Thoracic aorta (tissue), 2 donors: ENCODE results near the gene CD276. TPM values are rescaled to one million over a fixed set of nuclear protein-coding genes. Genes with fewer than 3 reads are reported as not detected.

Source experiments
- ATAC-seq: fragments of 150-250 bp; one replicate; pipeline ENCODE4 v1.8.0; 2017; ENCODE audit warnings: low read depth; ENCODE audit not compliant: insufficient number of reproducible peaks, low FRiP score
- DNase-seq: peaks from one replicate; pipeline ENCODE4 v3.0.0-alpha.2; 2020; ENCODE audit warnings: low spot score
- H3K27ac ChIP-seq, 2 donors: fragments of 200-600 bp; sonication (generic); 1 replicate in 1 of 2; 2 replicates in 1 of 2; pipeline ENCODE4 v1.5.1; 2016; ENCODE audit warnings: mild to moderate bottlenecking in 2 of 2, moderate library complexity in 2 of 2
- H3K27me3 ChIP-seq: fragments of 200-600 bp; sonication (generic); replicated peaks from 2 replicates; pipeline ENCODE4 v1.6.0; 2016; ENCODE audit warnings: mild to moderate bottlenecking; ENCODE audit not compliant: insufficient read depth
- H3K36me3 ChIP-seq: fragments of 200-600 bp; sonication (generic); one replicate; pipeline ENCODE4 v1.5.1; 2016
- H3K4me1 ChIP-seq, 2 donors: fragments of 200-600 bp; sonication (generic); 1 replicate in 1 of 2; 2 replicates in 1 of 2; pipeline versions ENCODE4 v1.5.1 to v1.6.0; 2016; ENCODE audit warnings: low read depth in 2 of 2, mild to moderate bottlenecking in 1 of 2; ENCODE audit not compliant: control insufficient read depth in 1 of 2
- H3K4me3 ChIP-seq: fragments of 200-600 bp; sonication (generic); 2 replicates; pipeline ENCODE4 v1.5.1; 2016; ENCODE audit warnings: mild to moderate bottlenecking
- H3K9me3 ChIP-seq: fragments of 200-600 bp; sonication (generic); 2 replicates; pipeline ENCODE4 v1.5.1; 2016
- CTCF ChIP-seq: fragments of 200-600 bp; sonication (generic); IDR thresholded peaks from one replicate; pipeline ENCODE4 v1.5.1; 2019; ENCODE audit warnings: antibody characterized with exemption
- total RNA-seq, 2 donors: library from RNA; depleted of rRNA; stranded (reverse); fragments of >200 nt; gene quantifications; one replicate each; pipeline versions ENCODE4 v1.1.0 to v1.2.3, GENCODE V29; 2016

CD276 gene
- total RNA-seq, 2 donors from 2014 or later, result 47.4 to 67.6 TPM

- no peak for TF ChIP-seq CTCF
- no peak for ATAC-seq
- Histone ChIP-seq H3K4me3 (no peak overlapping the region), H3K9me3 (no peaks in the 10 kb centered on the region), H3K36me3 (no peaks in the 10 kb centered on the region), H3K27me3 (no peaks in the 10 kb centered on the region), H3K27ac (no peak overlapping the region), H3K4me1 (peaks cover 0 to 7% of the 10 kb centered on the region in 2 donors)
- DNase-seq, result no peak
These were observed 72.8 kb downstream of the CD276 start for GRCh38 chr15:73756947-73757513.

GRCh38 chr15:73757571-73757970, 73.4 kb downstream of the CD276 start:
- H3K36me3 ChIP-seq, result no peaks in the 10 kb centered on the region
- no peaks in the 10 kb centered on the region for H3K9me3 ChIP-seq
- H3K4me3 ChIP-seq, result no peak overlapping the region
- H3K27ac ChIP-seq, result no peak overlapping the region
- TF ChIP-seq CTCF, result no peak
- H3K4me1 ChIP-seq, result peaks cover 0 to 5% of the 10 kb centered on the region in 2 donors
- DNase-seq (no peak), ATAC-seq (no peak)
- H3K27me3 ChIP-seq, result no peaks in the 10 kb centered on the region

- no peak for TF ChIP-seq CTCF
- DNase-seq (no peak), ATAC-seq (no peak)
- Histone ChIP-seq H3K36me3 (no peaks in the 10 kb centered on the region), H3K27ac (no peak overlapping the region), H3K4me1 (peaks cover 0 to 1% of the 10 kb centered on the region in 2 donors), H3K27me3 (no peaks in the 10 kb centered on the region), H3K4me3 (no peak overlapping the region), H3K9me3 (no peaks in the 10 kb centered on the region)
These were observed 74.3 kb downstream of the CD276 start for GRCh38 chr15:73758461-73758860.

GRCh38 chr15:73760330-73761329, 76.4 kb downstream of the CD276 start:
- Histone ChIP-seq H3K36me3 (no peaks in the 10 kb centered on the region), H3K9me3 (no peaks in the 10 kb centered on the region), H3K27me3 (no peaks in the 10 kb centered on the region), H3K27ac (no peak overlapping the region), H3K4me3 (no peak overlapping the region), H3K4me1 (no peaks in the 10 kb centered on the region)
- ATAC-seq, result no peak
- TF ChIP-seq CTCF, result no peak
- no peak for DNase-seq

- H3K36me3 ChIP-seq, result no peaks in the 10 kb centered on the region
- no peak for DNase-seq
- no peak for TF ChIP-seq CTCF
- H3K27ac ChIP-seq, result no peak overlapping the region
- H3K9me3 ChIP-seq, result no peaks in the 10 kb centered on the region
- H3K27me3 ChIP-seq, result no peaks in the 10 kb centered on the region
- H3K4me1 ChIP-seq, result no peaks in the 10 kb centered on the region
- no peak for ATAC-seq
- no peak overlapping the region for H3K4me3 ChIP-seq
These were observed 79.7 kb downstream of the CD276 start for GRCh38 chr15:73763931-73764330.
